Neural cell (in vitro differentiated cells): ENCODE measurements around the gene UCP3. TPM values are rescaled to one million over a fixed set of nuclear protein-coding genes. Genes with fewer than 3 reads are reported as not detected.

Source experiments
- H2AFZ ChIP-seq: fragments of 200-600, 300-800 bp; sonication (generic), shearing (Covaris generic); 2 replicates; pipeline ENCODE4 v1.6.0; 2014; ENCODE audit warnings: low read depth, mild to moderate bottlenecking, antibody characterized with exemption, low read length, moderate library complexity
- H3F3A ChIP-seq: fragments of 200-600 bp; shearing (Covaris generic); 2 replicates; pipeline ENCODE4 v1.6.1; 2016; ENCODE audit warnings: mild to moderate bottlenecking, moderate library complexity, mixed read lengths, antibody characterized with exemption, low read length; ENCODE audit not compliant: insufficient read depth, poor library complexity, severe bottlenecking
- H3K27ac ChIP-seq: fragments of 200-600, 300-800 bp; sonication (generic), shearing (Covaris generic); 2 replicates; pipeline ENCODE4 v1.5.1; 2014; ENCODE audit warnings: mild to moderate bottlenecking, low read length, moderate library complexity
- H3K27me3 ChIP-seq: fragments of 300-800, 200-600 bp; sonication (generic), shearing (Covaris generic); 2 replicates; pipeline ENCODE4 v1.6.0; 2014; ENCODE audit warnings: mild to moderate bottlenecking, low read depth, low read length, moderate library complexity; ENCODE audit not compliant: insufficient read depth
- H3K36me3 ChIP-seq: fragments of 300-800, 200-600 bp; sonication (generic), shearing (Covaris generic); 2 replicates; pipeline ENCODE4 v1.5.1; 2014; ENCODE audit warnings: mild to moderate bottlenecking, antibody characterized with exemption, low read length, moderate library complexity; ENCODE audit not compliant: insufficient read depth
- H3K4me2 ChIP-seq: fragments of 300-800, 200-600 bp; sonication (generic), shearing (Covaris generic); 2 replicates; pipeline ENCODE4 v1.6.0; 2014; ENCODE audit warnings: mild to moderate bottlenecking, low read length
- H3K4me3 ChIP-seq: fragments of 300-800, 200-600 bp; sonication (generic), shearing (Covaris generic); 2 replicates; pipeline ENCODE4 v1.5.1; 2014; ENCODE audit warnings: mild to moderate bottlenecking, low read length, moderate library complexity
- H3K79me2 ChIP-seq: fragments of 200-600 bp; shearing (Covaris generic); replicated peaks from 2 replicates; pipeline ENCODE4 v1.6.0; 2014; ENCODE audit warnings: mild to moderate bottlenecking, low read length, moderate library complexity; ENCODE audit not compliant: insufficient read depth
- H3K9ac ChIP-seq: fragments of 300-800, 200-600 bp; sonication (generic), shearing (Covaris generic); 2 replicates; pipeline ENCODE4 v1.6.1; 2016; ENCODE audit warnings: mild to moderate bottlenecking, low read length, mixed read lengths
- H3K9me2 ChIP-seq: fragments of 200-600 bp; shearing (Covaris generic); 2 replicates; pipeline ENCODE4 v1.6.1; 2016; ENCODE audit warnings: mild to moderate bottlenecking, low read length, mixed read lengths; ENCODE audit not compliant: insufficient read depth
- H3K9me3 ChIP-seq: fragments of 200-600, 300-800 bp; sonication (generic), shearing (Covaris generic); 2 replicates; pipeline ENCODE4 v1.6.1; 2016; ENCODE audit warnings: mild to moderate bottlenecking, mixed run types, low read length, moderate library complexity, mixed read lengths
- H4K20me1 ChIP-seq: fragments of 200-600 bp; shearing (Covaris generic); 2 replicates; pipeline ENCODE4 v1.6.1; 2016; ENCODE audit warnings: mild to moderate bottlenecking, mixed run types; ENCODE audit not compliant: insufficient read depth
- EP300 ChIP-seq: fragments of 450-650 bp; conservative IDR thresholded peaks from 2 replicates; pipeline ENCODE4 v1.6.1; 2014; ENCODE audit warnings: antibody characterized with exemption, mild to moderate bottlenecking, moderate library complexity; ENCODE audit not compliant: poor library complexity, severe bottlenecking
- EZH2 ChIP-seq: fragments of 200-600, 300-800 bp; shearing (Covaris generic), sonication (generic); IDR thresholded peaks from 2 replicates; pipeline ENCODE4 v1.6.1; 2014; ENCODE audit warnings: antibody characterized with exemption, low read length, borderline replicate concordance, mild to moderate bottlenecking; ENCODE audit not compliant: insufficient read depth, poor library complexity, severe bottlenecking
- MXI1 ChIP-seq: fragments of 450-650 bp; conservative IDR thresholded peaks from 2 replicates; pipeline ENCODE4 v1.6.1; 2014; ENCODE audit warnings: antibody characterized with exemption, mild to moderate bottlenecking; ENCODE audit not compliant: poor library complexity, severe bottlenecking
- POLR2AphosphoS5 ChIP-seq: IDR thresholded peaks from 2 replicates; pipeline ENCODE4 v1.6.1; 2012
- RAD21 ChIP-seq: fragments of 450-650 bp; conservative IDR thresholded peaks from 2 replicates; pipeline ENCODE4 v1.6.1; 2014; ENCODE audit warnings: antibody characterized with exemption, mild to moderate bottlenecking, moderate library complexity
- SMC3 ChIP-seq: fragments of 450-650 bp; conservative IDR thresholded peaks from 2 replicates; pipeline ENCODE4 v1.6.1; 2014; ENCODE audit warnings: antibody characterized with exemption, mild to moderate bottlenecking, moderate library complexity; ENCODE audit not compliant: poor library complexity
- TAF1 ChIP-seq: IDR thresholded peaks from 2 replicates; pipeline ENCODE4 v1.6.1; 2012; ENCODE audit warnings: low read depth
- polyA plus RNA-seq: library from polyadenylated mRNA; depleted of rRNA; stranded (reverse); fragments of >200 nt; gene quantifications from 2 replicates; pipeline ENCODE4 v1.2.3, GENCODE V29; 2014
- TF ChIP-seq, protein P1 (sequence below): fragments of 450-650 bp; IDR thresholded peaks from 2 replicates; pipeline ENCODE4 v1.5.1; 2014; ENCODE audit warnings: antibody characterized with exemption, mild to moderate bottlenecking, moderate library complexity; ENCODE audit not compliant: poor library complexity, severe bottlenecking
- TF ChIP-seq, protein P2 (sequence below): IDR thresholded peaks from 2 replicates; pipeline ENCODE4 v1.6.1; 2012; ENCODE audit warnings: borderline replicate concordance

Gene UCP3
- polyA plus RNA-seq, 1 donor from 2014 or later = 7.8 TPM

DNA sequence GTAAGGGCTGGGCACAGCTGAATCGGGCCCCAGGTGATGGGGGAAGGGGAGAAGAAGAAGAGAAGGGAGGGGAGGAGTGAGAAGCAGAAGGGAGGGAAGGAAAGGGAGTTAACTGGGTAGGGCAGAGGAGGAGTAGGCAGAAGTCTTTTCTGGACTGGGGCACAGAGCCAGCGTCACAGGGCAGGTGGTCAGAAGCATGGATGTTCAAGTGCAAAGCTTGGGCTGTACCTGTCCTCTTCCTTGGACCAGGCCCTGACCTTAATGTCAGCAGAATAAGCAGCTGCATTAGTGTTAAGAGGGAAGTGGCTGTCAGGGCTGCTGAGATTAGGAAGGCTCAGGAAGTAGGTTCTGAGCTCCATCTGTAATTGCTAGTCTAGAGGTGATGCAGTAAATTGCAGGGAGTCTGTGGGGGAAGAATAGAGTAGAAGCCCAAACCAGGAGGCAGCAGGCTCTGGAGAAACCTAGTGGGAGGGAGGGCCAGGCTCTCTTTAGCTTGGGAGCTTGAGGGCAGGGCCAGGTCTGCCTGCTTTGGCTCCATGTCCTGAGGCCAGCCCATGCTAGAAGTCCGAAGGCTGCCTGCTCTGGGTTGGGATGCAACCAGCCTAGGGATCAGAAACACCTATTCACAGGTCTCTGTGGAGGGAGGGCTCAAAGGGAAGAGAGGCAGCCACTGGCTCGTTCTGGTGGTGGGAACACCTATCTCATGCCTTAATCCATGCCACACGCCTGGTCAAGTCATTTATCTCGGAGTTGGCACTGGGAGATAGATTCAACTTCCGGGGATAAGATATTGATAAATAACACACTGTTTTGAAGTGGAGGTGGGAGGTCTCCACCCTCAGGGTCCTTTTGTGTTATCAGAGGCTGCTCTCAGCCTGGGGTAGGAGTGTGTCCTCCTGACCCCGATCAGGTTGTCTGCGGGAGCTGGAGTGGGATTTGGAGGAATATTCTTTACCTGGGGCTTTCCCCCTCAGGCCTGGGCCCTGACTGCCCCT is 1.7 kb upstream of the UCP3 start:
- no peak overlapping the region for H3K9ac ChIP-seq
- H3K27ac ChIP-seq = no peak overlapping the region
- H3K9me2 ChIP-seq = no peaks in the 10 kb centered on the region
- H3K9me3 ChIP-seq = no peaks in the 10 kb centered on the region
- no peak overlapping the region for H2AFZ ChIP-seq
- no peaks in the 10 kb centered on the region for H3K27me3 ChIP-seq
- no peaks in the 10 kb centered on the region for H4K20me1 ChIP-seq
- H3K36me3 ChIP-seq = no peaks in the 10 kb centered on the region
- H3K4me2 ChIP-seq = no peak overlapping the region
- TF ChIP-seq, protein P1, sequence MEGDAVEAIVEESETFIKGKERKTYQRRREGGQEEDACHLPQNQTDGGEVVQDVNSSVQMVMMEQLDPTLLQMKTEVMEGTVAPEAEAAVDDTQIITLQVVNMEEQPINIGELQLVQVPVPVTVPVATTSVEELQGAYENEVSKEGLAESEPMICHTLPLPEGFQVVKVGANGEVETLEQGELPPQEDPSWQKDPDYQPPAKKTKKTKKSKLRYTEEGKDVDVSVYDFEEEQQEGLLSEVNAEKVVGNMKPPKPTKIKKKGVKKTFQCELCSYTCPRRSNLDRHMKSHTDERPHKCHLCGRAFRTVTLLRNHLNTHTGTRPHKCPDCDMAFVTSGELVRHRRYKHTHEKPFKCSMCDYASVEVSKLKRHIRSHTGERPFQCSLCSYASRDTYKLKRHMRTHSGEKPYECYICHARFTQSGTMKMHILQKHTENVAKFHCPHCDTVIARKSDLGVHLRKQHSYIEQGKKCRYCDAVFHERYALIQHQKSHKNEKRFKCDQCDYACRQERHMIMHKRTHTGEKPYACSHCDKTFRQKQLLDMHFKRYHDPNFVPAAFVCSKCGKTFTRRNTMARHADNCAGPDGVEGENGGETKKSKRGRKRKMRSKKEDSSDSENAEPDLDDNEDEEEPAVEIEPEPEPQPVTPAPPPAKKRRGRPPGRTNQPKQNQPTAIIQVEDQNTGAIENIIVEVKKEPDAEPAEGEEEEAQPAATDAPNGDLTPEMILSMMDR = no peak
- no peak for TF ChIP-seq TAF1
- no peak for TF ChIP-seq EP300
- no peak for TF ChIP-seq SMC3
- no peak for TF ChIP-seq POLR2AphosphoS5
- no peak for TF ChIP-seq EZH2
- TF ChIP-seq MXI1 = no peak
- no peaks in the 10 kb centered on the region for H3K79me2 ChIP-seq
- H3F3A ChIP-seq = no peaks in the 10 kb centered on the region
- H3K4me3 ChIP-seq = no peak overlapping the region

DNA sequence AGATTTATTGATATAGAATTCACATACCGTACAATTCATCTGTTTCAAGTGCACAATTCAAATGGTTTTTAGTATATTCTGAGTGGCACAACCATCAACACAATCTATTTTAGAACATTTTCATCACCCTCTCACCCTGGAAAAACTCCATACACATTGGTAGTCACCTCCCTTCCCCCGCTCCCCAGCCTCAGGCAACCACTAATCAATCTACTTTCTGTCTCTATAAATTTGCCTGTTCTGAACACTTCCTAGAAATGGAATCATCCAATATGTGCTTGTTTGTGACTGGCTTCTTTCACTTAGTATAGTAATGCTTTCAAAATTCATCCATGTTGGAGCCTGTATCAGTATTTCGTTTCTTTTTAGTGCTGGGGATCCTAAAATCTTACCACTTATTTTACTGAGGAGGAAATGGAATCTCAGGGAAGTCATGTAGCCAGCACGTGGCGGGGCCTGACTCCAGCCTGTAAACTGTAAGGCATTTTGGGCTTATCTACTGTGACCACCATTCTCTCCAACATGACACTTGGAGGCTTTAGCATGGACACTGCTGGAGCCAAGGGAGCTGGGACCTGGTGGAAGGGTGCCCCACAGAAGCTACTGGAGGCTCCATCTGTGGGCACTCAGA is 905 bp upstream of the UCP3 start:
- no peaks in the 10 kb centered on the region for H4K20me1 ChIP-seq
- no peaks in the 10 kb centered on the region for H3K79me2 ChIP-seq
- no peaks in the 10 kb centered on the region for H3K9me3 ChIP-seq
- no peak overlapping the region for H3K4me3 ChIP-seq
- H3K9me2 ChIP-seq = no peaks in the 10 kb centered on the region
- no peak for TF ChIP-seq TAF1
- no peak for TF ChIP-seq EP300
- TF ChIP-seq EZH2 = no peak
- no peaks in the 10 kb centered on the region for H3F3A ChIP-seq
- H3K27me3 ChIP-seq = no peaks in the 10 kb centered on the region
- H3K36me3 ChIP-seq = no peaks in the 10 kb centered on the region
- H3K27ac ChIP-seq = no peak overlapping the region
- H2AFZ ChIP-seq = no peak overlapping the region
- H3K9ac ChIP-seq = no peak overlapping the region
- H3K4me2 ChIP-seq = no peak overlapping the region

DNA sequence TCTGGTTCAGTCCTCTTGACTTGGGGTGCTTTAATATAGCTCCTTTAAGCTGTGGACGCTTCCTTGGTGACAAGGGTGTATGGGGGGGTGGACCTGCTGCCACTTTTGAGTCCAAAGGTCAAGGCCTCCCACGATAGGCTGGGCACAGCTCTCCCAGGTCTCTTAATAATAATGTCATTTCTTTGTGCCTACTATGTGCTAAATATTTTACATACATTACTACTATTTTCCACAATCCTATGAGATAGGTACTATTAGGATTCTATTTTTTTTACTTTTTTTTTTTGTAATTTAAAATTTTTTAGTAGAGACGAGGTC is 304 bp upstream of the UCP3 start:
- no peaks in the 10 kb centered on the region for H3K9me3 ChIP-seq
- H3K9me2 ChIP-seq = no peaks in the 10 kb centered on the region
- TF ChIP-seq EP300 (no peak), TAF1 (no peak), RAD21 (no peak)
- TF ChIP-seq, protein P1 = no peak
- TF ChIP-seq, protein P2, sequence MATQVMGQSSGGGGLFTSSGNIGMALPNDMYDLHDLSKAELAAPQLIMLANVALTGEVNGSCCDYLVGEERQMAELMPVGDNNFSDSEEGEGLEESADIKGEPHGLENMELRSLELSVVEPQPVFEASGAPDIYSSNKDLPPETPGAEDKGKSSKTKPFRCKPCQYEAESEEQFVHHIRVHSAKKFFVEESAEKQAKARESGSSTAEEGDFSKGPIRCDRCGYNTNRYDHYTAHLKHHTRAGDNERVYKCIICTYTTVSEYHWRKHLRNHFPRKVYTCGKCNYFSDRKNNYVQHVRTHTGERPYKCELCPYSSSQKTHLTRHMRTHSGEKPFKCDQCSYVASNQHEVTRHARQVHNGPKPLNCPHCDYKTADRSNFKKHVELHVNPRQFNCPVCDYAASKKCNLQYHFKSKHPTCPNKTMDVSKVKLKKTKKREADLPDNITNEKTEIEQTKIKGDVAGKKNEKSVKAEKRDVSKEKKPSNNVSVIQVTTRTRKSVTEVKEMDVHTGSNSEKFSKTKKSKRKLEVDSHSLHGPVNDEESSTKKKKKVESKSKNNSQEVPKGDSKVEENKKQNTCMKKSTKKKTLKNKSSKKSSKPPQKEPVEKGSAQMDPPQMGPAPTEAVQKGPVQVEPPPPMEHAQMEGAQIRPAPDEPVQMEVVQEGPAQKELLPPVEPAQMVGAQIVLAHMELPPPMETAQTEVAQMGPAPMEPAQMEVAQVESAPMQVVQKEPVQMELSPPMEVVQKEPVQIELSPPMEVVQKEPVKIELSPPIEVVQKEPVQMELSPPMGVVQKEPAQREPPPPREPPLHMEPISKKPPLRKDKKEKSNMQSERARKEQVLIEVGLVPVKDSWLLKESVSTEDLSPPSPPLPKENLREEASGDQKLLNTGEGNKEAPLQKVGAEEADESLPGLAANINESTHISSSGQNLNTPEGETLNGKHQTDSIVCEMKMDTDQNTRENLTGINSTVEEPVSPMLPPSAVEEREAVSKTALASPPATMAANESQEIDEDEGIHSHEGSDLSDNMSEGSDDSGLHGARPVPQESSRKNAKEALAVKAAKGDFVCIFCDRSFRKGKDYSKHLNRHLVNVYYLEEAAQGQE = no peak
- no peaks in the 10 kb centered on the region for H3K36me3 ChIP-seq
- H3K9ac ChIP-seq = no peak overlapping the region
- H4K20me1 ChIP-seq = no peaks in the 10 kb centered on the region
- H3K27me3 ChIP-seq = no peaks in the 10 kb centered on the region
- H3K4me2 ChIP-seq = no peak overlapping the region
- no peaks in the 10 kb centered on the region for H3F3A ChIP-seq
- no peak overlapping the region for H3K27ac ChIP-seq
- no peaks in the 10 kb centered on the region for H3K79me2 ChIP-seq
- no peak overlapping the region for H3K4me3 ChIP-seq
- no peak overlapping the region for H2AFZ ChIP-seq
